SH-SY5Y (cell line): ENCODE results near the gene ANXA10.

Source experiments
- GATA2 ChIP-seq: IDR thresholded peaks from 2 replicates; pipeline ENCODE4 v1.6.1; 2011; ENCODE audit warnings: mild to moderate bottlenecking, low read depth, low read length
- GATA3 ChIP-seq: IDR thresholded peaks from 2 replicates; pipeline ENCODE4 v1.6.1; 2011; ENCODE audit warnings: low read depth, mild to moderate bottlenecking, low read length, moderate library complexity

ANXA10 gene

DNA sequence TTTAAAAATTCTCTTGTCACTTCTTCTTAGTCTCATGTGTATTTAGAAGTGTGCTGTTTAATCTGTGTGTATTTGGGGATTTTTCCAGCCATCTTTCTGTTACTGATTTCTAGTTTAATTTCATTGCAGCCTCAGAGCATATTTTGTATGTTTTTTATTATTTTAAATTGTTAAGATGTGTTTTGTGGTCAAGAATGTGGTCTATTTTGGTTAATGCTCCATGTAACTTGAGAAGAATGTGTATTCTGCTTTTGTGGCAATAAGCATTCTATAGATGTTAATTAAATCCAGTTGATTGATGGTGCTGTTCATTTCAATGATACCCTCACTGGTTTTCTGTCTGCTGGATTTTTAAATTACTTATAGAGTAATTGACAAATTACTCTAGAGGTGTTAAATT, 38.9 kb downstream of the ANXA10 start:
- TF ChIP-seq GATA2 (no peak), GATA3 (no peak)

DNA sequence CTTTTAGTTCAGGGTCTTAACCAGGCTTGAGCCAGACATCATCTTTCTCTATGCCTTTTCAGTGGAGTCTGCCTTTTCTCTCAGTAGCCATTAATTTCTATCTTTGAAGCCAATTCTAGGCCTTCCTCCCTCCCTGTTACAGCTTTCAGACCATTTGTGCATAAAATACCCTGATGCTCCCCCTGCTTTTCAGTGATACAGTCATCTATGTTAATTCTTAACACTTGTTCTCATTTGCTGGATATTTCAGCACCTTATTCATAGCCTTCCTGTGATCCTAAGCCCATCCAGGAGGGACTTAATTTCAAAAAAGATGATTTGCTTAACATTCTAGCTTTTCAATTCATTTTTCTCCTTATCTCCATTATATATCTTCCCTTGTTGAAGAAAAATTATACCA, 42.3 kb downstream of the ANXA10 start:
- TF ChIP-seq GATA3: no peak
- no peak for TF ChIP-seq GATA2

DNA sequence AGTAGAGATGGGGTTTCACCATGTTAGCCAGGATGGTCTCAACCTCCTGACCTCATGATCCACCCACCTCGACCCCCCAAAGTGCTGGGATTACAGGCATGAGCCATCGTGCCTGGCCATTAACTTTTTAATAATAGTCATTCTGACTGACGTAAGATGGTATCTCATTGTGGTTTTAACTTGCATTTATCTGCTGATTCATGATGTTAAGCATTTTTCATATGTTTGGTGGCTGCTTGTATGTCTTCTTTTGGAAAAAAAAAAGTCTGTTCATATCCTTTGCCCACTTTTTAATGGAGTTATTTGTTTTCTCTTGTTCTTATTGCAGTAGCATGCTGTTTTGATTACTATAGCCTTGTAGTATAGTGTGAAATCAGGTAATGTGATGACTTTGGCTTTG, 45.8 kb downstream of the ANXA10 start:
- TF ChIP-seq GATA3: no peak

DNA sequence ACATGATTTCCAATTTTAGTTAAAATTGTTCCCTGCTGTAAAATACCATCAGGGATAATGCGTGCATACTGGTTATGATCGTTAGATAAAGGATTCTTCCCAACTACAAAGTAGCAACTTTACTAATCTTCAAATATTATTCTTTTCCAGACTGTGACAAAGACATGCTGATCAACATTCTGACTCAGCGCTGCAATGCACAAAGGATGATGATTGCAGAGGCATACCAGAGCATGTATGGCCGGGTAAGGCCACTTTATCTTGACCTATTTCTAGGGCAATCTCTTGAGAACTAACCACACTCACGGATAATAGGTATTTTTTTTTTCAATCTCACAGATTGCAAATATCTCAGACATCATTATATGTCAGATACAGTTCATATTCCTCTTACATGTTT, 47.0 kb downstream of the ANXA10 start:
- TF ChIP-seq GATA2 (no peak), GATA3 (no peak)

DNA sequence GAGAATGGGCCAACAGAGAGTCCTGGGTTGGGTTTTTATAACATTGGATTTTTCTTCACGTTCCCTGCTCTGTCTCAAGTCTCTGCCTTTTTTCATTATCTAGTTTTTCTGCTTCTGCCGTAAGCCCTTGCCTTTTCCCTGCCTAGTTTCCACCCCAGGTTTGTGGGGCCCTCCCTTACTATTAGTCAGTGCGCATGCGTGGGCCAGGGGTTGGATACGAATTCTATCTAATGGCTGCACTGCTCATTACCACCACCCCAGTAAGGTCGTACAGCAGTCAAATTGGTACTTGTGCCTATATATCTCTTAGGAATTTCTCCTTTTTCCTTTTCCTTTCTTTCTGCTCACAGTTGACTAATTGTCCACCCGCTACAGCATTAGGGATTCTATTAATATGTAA, 49.4 kb downstream of the ANXA10 start:
- TF ChIP-seq GATA2 (no peak), GATA3 (no peak)

DNA sequence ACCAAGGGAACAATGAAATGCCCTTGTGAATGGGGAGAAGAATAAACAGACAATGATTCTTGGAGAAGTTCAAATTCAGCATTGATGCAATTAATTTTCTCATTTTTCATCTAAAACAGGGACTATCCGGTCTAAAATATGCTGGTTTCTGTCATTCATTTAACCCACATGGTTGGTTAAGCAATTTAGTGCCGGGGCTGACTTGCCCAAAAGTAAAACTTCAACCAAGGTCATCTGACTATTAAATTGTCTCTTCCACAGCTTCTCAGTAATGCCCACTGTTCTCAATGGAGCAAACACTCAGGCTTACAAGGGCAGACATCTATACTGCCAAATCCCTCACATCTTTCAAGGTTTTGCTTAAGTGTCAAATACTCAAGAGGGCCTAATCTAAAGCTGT, 51.3 kb downstream of the ANXA10 start:
- TF ChIP-seq GATA2 (no peak), GATA3 (no peak)

DNA sequence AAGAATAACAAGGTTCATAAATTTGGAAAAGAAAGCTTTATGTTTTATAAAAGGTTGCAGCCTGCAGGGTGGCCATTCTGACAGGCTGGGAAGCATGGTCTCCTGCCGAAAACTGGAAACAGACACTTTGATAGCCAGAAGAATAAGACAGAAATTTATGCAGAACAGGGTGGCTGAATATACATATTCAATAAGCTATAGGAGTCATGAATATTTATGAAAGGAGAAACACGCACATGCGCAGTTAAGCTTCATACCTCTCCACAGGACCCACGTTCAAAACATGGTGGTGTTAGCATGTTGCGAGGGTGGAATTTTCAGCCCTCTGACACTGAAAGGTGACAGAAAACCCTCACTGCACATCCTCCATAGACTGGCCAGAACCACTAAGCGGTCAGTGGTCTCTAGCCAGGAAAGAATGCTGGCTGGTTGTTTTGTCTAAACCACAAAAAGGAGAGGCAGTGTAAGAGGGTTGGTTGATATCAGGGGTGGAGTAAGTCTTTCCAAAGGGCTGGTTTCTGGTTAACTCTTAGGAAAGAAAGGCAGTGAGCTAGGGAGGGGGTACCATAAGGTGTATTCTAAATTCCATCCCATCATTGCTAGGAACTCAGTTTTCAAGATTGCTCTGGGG, 58.2 kb downstream of the ANXA10 start:
- TF ChIP-seq GATA3 (no peak), GATA2 (no peak)

DNA sequence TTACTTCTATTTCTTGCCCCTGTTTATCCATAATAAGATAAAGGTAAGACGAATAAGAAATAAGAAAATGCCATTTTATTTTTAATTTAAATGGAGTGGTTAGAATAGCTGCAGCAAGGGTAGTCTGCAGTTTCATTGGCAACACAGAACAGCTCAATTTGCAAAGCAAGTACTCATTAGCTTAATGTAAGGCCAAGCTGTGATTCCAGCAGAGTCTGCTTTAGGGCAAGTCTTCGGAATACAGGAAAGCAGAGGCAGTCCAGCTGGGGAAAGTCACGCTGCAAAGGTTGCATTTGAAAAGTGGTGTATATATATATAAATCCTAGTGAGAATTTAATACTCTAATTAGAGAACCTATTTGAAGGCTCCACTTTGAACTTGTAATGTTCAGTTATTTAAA, 59.0 kb downstream of the ANXA10 start:
- TF ChIP-seq GATA3 (no peak), GATA2 (no peak)

DNA sequence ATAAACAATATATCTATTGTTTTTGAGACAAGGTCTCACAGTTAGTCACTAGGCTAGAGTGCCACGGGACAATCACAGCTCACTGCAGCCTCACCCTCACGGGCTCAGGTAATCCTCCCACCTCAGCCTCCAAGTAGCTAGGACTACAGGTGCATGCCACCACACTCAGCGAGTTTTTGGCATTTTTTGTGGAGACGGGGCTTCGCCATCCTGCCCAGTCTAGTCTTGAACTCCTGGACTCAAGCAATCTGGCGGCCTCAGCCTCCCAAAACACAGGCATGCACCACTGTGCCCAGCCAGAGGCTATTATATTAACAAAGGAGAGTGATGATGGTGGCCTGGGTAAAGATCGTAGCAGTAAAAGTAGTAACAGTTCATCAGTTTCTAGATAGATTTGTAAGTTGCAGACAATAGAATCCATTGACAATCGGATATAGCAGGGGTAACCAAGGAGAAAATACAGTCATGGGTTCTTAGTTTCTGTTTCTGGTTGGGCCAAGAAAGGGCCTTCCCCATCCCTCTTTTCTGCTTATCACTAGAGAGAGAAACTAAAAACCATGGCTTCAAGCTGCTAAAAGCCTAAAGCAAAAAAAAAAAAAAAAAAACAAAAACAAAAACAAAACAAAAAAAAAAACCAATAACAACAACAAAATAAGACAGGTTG, 60.6 kb downstream of the ANXA10 start:
- TF ChIP-seq GATA2 (no peak), GATA3 (no peak)

DNA sequence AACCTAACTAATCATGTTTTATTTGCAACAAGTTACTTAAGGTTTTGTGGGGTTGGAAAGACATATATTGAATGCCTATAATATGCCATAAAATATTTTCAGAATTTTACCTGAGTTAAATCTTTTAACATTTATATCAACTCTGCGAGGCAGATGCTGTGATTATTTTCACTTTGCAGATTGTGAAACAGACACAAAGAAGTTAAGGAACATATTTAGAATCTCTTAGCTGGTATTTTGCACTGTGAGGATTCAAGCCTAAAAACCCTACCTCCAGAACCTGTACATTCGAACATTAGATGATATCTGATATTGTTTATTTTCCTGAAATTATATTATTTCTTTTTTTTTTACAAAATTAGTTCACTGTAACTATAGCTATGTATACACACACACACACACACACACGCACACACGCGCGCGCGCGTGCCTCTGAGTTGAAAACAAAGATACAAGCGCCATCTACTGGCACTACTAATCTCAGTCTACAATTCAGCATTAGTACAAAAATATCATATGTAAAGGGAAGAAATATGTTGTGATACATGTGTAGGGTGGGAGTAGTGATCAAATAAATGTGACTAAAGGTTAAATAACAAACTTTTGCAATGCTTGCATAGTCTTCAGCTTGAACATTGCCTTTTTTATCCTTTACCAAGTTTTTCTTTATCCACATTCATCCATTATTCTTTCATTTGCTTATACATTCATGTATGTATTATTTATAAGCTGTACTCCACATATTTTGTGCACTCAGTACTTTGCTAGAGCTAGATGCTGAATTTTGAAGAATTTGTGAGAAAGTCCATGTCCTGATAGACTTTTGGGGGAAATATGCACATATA, 61.5 kb downstream of the ANXA10 start:
- no peak for TF ChIP-seq GATA3
- TF ChIP-seq GATA2: no peak

DNA sequence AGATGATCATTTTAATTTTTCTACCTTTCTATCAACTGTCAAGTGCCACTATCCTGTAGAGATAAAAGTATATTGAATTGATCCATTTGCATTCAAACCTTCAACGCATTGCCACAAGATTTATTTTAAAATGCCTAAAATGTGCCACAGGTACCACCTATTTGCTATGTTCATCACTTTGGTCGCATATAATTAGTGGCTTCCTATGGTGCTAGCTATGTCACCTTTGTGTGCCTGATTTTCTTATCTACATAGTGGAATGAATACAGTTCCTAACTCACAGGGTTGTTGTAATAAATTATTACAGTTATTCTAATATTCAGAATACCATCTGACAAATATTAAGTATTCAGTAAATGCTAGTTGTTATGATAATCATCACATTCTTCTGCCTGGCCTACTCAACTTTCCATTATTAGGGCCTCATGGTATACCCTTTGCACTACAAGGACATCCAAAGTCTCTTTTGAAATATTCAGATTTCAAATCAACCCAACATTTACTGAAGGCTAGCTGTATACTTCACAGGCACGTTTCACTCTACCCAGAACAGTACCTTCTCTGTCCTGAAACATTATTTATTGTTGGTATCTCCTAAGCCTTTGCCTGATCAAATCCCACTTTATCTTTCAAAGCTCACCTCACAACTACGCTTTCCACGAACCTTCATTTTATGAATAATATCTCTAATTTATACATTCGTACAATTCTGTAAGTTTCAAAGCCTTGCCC, 62.4 kb downstream of the ANXA10 start:
- TF ChIP-seq GATA3: no peak
- no peak for TF ChIP-seq GATA2

DNA sequence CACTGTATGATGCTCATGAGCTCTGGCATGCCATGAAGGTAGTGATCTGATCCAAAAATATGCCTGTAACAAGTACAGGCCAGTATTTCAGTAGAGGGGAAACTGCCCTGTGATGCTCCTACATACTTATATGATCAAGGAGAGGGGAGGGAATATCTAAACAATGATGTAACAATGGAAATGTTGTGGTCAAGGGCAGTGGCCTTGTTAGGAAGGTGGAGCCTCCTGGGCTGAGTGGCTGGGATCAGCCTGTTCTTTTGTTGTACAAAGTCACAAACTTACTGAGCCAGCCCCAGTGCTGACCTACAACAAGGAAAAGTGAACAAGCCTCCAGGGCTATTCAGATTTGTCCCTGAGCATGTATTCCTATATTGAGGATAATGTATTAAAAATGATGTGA, 70.3 kb downstream of the ANXA10 start:
- TF ChIP-seq GATA3 (no peak), GATA2 (no peak)

DNA sequence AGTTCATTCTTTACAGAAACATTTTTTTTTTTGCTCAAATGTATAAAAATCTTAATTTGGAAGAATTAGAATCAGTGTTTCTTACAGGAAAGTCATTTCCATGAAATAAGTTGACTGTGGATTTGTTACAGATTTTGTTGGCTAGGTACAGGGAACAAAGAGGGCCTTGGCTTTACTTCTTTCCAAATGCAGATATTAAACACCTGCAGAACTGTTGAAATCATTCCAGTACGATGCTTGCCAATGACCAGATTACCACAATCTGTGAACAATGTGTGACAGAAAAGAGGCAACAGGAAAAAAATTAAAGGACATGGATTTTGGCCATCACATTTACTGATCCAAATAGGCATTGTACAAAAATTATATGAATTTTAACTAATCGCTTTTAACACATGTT, 70.8 kb downstream of the ANXA10 start:
- no peak for TF ChIP-seq GATA2

DNA sequence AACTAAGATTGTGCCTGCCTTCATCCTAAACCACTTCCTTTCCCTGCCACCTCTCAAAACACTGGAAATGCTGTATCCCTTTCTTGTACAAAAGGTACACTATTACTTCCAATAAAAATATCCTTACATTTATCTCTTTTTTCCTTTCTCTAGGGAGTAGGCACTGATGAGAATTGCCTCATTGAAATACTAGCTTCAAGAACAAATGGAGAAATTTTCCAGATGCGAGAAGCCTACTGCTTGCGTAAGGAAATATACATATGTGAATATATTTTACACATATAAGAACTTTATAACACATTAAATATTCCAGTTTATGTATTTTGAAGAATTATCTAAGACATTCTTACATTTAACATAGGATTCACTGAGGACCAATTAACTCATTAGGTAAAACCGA, 71.7 kb downstream of the ANXA10 start:
- TF ChIP-seq GATA3 (no peak), GATA2 (no peak)
